Left forelimb (tissue), 1 donor: ENCODE data around the gene PNMT.

Source experiments
- DNase-seq: peaks from one replicate; pipeline ENCODE4 v3.0.0-alpha.2; 2018; ENCODE audit warnings: low spot score

Gene PNMT

DNA sequence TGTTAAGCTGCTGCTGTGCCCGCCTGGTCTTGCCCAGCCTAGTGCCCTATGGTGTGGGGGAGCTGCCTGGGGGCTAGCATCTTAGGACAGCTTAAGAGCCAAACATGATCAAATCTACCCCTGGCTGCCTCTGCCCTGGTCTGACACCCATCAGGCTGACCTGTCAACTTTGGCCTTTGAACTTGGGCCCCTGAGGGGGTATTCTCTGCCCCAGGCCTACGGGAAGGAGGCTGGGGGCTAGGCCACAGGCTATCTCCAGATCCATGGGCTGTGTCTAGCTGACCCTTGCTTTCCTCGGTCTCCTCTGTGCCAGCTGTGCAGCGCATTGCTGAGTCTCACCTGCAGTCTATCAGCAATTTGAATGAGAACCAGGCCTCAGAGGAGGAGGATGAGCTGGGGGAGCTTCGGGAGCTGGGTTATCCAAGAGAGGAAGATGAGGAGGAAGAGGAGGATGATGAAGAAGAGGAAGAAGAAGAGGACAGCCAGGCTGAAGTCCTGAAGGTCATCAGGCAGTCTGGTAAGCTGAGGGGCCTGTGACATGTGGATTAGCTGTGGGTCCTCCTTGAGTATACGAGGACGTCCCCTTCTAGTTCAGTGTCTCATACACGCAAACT lies 34.6 kb upstream of the PNMT start:
- no peak for DNase-seq

DNA sequence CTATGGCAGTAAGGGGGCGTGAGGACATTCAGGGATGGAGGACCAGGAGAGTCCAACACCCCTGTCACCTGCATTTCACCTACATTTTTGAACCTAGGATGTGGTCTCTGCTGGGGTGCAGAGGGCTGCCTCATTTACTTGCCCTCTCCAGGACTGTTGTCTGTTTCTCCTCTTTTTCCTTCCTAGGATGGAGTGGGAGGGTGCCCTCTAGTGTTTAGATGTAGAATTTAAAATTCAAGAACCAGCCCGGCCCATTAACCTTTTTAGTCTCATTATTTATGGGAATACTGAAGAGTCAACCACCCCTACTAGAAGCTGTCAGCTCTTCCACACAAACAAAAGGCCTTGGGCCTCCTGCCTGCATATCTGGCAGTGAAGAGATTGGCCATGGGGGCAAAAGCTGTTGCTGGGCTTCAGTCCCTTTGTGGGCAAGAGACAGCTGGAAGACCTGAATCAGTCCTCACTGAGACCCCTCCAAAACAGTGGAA lies 33.8 kb upstream of the PNMT start:
- no peak for DNase-seq

DNA sequence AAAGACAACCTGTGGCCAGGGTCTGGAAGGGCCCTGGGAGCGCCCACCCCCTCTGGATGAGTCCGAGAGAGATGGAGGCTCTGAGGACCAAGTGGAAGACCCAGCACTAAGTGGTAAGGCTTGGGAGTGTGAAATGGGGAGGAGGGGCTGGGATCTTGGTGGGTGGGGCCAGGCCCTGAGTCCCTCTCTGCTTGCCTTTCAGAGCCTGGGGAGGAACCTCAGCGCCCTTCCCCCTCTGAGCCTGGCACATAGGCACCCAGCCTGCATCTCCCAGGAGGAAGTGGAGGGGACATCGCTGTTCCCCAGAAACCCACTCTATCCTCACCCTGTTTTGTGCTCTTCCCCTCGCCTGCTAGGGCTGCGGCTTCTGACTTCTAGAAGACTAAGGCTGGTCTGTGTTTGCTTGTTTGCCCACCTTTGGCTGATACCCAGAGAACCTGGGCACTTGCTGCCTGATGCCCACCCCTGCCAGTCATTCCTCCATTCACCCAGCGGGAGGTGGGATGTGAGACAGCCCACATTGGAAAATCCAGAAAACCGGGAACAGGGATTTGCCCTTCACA lies 32.6 kb upstream of the PNMT start:
- DNase-seq = no peak

DNA sequence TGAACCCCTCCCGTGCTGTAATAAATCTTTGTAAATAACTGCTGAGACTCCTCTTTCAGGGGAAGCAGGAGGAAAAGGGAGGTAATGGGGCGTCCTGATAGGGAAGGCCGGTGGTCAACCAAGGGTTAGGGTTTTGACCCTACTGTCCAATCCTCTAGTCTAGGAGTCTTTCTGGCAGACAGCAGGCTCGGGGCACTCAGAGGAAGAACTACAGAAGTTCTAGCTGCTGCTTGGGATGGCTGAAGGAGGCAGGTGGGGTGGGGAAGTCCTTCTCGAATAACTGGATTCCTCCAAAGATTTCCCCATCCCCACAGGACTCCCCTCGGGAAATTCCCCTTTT lies 31.7 kb upstream of the PNMT start:
- DNase-seq = no peak

DNA sequence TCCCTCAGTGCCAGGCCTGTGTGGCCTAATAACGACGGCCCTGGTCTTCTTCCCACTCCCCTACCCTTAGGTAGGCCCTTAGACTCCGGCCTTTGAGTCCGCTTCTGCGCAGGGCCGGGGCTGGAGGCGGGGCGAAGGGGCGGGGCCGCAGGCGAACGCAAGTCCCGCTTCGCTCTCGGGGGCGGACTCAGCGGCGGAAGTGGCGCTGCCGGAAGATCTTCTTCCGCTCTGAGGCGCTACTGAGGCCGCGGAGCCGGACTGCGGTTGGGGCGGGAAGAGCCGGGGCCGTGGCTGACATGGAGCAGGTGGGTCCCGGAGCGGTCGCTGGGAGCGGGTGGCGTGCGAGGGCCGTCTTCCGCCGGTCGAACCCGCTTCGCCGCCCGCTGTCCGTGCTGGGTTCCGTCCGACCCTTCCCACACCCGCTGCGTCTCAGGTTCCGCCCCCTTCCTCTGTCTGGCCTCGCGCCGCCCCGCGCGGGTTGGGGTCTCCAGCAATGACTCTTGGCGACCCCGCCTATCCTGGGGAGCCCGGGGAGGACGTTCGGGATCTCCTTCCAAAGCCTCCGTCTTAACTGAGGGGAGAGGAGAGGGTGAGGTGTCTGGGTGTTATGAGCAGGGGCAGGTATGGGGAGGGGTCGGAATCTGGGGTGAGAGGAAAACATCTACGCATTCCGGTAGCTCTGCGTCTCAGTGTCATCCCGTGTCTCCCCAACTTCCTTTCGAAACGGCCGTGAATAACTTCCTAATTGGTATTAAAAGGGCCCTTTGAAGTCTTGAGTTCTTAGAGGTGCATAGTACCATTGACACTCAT lies 31.1 kb upstream of the PNMT start, which contains the start of gene STARD3:
Gene STARD3, plus strand, starts transcription at position 218 of the 810 bp plus-strand sequence. CDS start 16,388 bp downstream, outside the sequence.
- DNase-seq = peak; percentile 94

DNA sequence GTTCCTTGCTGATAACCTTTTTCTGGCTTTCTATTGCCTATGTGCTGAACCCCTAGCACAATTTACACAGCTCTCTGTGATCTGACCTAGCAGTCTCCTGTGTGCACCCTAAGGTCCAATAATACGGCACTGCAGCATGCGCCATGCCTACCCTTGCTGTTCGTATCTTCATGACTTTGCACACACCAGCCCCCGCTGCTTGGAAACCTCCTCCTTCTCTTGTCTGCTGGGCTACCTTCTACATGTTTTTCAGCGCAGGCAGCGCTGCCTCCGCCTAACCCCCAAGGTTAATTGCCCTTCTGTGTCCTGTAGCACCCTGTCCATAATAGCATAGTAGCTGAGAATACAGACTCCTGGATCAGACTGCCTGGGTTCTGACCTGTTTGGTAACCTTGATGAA lies 29.9 kb upstream of the PNMT start:
- DNase-seq = no peak

DNA sequence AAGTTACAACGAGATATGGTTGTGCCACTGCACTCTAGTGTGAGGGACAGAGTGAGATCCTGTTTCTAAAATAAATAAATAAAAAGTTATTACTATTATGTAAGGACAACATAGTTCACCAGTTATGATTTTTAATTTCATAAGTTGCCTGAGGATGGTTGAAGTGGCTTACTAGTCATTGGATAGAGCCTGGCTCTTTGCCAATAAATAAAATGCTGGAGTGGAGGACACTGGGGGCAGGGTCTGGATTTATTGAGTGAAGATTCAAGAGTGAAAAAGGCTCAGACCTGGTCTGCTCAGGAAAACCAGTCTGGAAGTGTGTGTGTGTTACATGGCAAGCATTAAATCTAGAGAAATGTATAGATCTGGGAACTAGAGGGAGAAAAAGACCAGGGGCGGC lies 29.2 kb upstream of the PNMT start:
- DNase-seq = no peak

DNA sequence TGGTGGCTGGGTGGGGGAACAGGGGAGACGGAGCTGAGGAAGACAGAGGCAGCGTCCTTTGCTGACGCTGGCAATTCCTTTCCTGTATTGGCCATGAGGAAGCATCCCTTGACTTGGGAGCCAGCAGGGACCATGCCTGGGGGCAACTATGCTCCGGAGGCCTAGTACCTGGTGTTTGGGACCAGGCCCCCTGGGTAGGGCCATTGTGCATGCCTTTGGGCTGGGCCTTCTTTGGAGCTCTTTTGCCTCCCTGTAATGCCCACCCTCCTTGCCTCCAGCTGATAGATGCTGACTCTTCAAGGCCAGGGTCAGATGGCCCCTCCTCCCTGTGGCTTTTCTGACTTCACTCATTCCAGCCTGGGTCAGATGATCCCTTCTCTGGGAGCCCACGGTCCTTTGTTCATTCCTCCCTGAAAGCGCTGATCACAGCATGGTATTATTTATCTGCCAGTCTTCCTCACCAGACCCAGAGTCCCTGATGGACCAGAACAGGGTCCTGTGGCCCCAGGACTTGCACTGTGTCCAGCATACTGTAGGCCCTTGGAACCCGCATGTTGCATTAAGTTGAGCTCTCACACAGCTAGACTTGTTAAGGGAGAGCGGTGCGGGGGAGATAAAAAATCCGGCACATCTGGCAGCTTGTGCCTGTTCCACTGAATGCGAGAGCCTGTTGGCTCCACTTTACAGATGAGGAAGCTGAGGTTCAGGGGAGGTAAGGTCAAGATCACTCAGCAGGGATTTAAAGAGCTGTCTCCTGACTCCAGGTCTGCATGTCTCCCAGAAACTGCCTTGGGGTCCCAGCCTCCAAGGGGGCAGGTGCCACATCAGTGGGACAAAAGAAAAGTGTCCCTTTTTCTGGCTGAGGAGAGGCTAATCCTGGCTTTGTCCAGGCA lies 28.4 kb upstream of the PNMT start:
- no peak for DNase-seq

DNA sequence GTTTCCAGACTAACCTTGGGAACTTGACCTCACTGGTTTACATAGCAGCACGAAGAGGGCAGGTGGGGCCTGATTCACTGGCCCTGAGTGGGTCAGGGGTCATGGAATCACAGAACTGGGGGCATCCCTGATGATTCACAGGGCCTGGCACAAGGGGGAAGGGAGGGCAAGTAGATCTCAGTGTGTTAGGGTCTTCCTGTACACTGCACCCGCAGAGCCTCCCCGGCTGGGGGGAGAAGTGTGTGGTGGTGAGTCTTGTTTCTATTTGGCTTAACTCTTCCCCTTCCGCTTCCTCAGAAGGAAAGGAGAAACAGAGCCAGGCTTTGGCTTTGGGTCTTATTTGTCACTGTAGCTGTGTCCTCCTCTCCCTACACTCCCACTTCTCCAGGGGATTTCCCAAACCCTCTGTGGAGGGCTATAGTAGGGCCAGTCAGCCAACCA lies 27.6 kb upstream of the PNMT start:
- no peak for DNase-seq

DNA sequence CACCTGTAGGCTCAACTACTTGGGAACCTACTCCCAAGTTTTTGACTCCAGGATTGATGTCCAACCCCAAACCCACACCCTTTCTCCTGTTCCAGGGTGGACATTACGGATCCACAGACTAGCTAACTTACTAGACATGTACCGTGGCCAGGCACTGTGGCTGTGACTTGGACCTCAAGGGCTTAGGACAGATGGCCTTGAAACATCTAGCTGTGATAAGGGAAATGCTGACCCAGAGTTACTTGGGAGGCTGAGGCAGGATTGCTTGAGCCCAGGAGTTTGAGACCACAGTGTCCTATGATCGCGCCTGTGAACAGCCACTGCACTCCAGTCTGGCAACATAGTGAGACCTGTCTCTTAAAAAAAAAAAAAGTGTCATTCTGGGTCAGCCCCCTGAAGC lies 27.2 kb upstream of the PNMT start:
- no peak for DNase-seq

DNA sequence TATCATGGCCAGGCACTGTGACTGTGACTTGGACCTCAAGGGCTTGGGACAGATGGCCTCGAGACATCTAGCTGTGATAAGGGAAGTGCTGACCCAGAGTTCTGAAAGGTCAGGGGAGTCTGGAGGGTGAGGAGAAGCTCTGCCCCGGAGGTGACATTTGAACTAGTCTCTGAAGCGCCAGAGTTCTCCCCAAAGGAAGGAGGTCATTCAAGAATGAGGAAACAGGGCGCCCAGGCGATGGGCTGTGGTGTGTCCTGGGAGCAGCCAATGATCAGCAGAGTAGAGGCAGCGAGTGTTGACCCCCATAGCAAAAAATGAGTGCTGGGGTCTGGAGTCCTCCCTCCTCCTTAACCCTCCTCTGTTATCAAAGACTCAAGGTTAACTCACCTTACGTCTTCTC lies 26.4 kb upstream of the PNMT start:
- no peak for DNase-seq

DNA sequence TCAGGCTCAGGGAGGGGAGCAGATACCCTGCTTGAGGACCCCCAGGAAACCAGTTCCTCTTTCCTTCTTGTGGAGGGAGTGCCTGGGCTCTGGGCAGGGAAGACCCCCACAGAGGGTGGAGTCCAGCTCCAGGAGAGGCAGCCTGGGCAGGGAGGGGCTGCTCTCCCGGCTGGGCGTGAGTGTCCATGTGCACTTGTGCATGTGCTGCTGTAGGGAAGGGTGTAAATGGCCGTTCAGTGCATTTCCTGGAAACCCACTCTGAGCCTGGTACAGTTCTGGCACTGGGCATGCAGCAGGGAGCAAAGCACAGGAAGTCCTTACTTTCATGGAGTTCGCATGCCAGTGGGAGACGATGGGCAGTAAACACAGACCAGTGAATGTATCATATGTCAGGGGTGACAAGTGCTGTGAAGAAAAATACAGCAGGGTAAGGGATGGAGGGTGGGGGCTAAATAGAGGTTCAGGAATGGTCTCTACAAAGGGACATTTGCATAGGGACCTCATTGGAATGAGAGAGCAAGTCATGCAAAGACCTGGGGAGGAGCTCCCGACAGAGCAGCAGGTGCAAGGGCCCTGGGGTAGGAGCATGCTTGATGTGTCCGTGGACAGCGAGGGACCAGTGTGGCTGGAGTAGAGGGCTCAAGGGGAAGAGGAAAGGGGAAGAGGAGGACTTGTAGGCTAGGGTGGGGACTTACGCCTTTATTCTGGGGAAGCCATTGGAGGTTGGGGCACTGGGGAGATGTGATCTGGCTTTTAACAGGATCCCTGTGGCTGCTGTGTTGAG lies 25.8 kb upstream of the PNMT start:
- DNase-seq = no peak

DNA sequence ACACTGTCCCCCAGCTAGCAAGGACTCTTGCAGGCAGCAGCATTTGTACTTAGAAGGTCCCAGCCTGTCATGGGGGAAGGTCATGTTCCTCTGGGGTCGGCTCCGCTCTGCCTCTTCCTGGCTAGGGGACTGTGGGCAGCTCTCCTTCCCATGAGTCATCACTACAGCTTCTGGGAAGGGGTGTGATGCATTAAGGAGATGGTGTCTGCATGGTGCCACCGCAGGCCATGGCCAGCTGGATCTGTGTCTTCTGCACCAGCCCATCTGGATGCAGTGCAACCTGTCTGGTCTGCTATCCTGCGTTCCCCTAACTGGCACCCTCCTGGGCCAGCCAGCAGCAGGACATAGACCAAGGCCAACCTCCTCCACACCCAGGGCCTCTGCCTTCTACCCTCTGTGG lies 25.0 kb upstream of the PNMT start:
- DNase-seq = no peak

DNA sequence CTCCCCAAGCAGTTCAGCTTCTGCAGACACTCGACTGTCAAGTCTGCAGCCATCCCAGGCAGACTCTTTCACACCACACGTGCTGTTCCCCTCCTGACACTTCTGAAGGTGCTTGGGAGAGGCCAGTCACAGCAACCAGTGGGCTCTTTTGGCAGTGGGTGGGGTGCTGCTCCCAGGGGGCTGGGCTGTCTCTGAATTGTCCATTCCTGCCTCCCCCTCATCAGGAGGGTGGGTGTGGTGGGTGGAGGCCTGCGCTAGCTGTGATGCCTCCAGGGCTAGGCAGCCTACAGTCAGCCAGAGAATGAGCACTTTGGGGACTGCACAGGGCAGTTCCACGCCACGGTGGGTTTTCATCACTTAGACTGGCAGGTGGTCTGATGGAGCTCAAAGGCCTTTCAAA lies 21.0 kb upstream of the PNMT start:
- DNase-seq = no peak

DNA sequence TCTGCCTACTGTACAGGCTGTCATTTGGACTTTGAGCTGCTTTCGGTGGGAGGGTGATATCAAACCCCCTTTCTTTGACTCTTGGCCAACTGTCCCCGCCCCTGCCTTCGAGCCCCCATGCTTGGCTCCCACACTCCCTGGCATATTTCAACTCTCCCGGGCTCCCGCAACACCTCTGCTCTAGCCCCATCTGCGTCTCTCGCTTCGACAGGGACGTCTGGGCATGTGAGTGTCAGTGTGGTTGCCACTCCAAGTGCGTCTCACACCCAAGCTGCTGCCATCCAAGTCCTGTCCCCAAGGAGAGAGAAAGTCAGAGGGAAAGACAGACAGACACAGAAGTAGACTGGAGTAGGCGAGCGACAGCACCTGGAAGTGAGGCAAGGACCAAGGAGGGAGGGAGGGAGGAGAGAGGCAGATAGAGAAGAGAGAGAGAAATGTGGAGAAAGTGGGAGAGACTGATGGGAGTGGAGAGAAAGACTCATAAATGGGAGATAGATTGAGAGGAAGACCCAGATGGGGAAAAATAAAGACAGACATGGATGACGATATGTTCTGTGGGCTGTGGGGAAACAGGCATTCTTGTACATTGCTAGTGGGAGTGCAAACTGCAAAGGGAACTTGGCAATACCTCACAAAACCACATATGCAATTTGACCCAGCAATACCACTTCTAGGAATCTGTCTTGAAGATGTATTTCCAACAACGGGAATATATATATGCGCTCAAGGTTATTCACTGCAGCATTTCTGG lies 19.5 kb upstream of the PNMT start:
- DNase-seq = no peak

DNA sequence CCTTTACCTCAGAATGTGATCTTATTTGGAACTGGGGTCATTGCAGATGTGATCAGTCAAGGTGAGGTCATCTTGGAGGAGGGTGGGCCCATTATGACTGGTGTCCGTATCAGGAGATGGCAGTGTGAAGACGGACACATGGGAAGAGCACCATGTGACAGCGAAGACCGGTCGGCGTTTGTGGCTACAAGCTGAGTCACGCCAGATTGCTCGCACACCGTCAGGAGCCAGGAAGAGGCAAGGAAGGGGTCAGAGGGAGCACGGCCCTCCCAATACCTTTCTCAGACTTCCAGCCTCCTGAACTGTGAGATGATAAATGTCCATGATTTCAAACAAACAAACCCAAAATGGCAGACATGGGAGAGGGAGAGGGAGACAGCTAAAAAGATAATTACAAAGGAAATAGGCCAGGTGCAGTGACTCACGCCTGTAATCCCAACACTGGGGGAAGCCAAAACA lies 18.1 kb upstream of the PNMT start:
- no peak for DNase-seq

DNA sequence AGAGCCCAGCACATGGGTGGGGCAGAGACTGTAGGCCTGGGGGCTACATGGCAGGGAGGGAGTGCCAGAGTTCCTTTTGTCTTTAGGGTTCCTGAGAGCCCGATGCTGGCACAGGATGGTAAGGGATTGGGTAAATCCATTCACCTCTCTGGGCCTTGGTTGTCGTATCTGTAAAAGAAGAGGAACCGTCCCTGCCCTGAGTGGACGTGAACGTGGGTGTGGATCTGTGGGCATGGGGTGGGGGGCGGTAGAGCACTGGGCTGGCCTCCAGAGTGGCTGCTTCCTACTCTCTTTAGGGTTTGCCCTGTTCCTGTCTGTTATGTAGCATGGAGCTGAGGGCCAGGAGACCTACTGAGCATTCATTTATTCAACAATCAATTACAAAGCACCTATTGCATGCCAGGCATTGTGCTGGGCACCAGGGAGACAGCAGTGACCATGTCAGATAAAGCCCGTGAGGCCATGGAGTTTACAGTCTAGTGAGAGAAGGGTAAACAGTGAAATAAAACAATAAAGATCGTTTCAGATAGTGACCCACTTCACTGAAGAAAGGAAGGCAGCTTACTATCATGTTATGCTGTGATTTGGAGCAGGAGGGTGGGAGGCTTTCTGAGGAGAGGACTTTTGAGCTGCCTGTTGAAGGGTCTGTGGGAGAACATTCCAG lies 16.2 kb upstream of the PNMT start:
- DNase-seq = no peak

DNA sequence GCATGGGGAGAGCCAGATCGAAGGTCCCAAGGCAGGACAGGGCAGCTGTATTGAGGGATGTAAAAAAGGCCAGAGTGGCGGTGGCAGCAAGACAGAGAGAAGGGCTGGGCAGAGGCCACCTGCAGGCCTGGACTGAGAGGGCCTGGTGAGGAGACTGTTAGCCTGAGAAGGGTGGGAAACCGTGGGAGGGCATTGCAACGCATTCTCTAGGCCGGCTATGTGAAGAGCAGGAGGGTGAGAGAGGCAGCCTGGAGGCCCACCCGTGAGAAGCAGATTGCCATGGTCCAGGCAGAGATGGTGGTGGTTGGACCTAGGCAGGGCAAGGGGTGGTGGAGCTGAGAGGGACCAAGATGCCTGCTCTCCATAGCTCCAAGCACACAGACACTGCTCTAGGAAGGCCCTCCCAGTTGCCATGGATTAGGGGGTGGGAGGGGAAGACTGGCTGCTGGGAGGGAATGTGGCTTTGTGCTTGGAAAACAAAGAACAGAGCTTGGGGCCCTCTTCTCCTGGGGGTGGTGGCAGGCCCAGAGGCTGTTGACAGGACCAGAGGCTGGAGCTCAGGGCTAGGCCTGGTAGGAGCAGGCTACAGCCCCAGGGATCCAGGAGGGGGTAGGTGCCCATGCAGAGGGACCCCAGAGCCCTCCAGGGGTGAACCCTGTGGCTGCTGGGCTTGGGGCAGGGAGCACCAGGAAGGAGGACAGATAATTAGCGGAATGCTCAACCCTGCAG lies 15.5 kb upstream of the PNMT start:
- no peak for DNase-seq

DNA sequence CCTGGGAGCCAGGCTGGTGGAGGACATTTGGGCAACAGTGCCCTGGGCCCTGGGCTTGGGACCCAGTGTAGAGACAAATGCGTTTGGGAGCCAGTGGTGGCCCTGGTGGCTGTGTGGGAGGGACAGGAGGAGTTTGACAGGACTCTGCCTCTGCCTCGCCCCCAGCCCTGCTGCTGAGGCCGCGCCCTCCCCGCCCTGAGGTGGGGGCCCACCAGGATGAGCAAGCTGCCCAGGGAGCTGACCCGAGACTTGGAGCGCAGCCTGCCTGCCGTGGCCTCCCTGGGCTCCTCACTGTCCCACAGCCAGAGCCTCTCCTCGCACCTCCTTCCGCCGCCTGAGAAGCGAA lies 15.0 kb upstream of the PNMT start:
- DNase-seq = no peak
